ENCODE data around the gene LSM8. TPM values are rescaled to one million over a fixed set of nuclear protein-coding genes. Genes with fewer than 3 reads are reported as not detected.
"Not testable (repeated sequence)": the region's sequence is repeated elsewhere in the genome, so short reads cannot be mapped to it uniquely, and the experiment has no call there.

Gene LSM8
- 10 to 100 TPM; 23.3 to 26.0 (median 23.4) TPM for total RNA-seq
- long read RNA-seq, donor 1, transcript LSM8-201 (4 exons, 1,305 nt) = major isoform, 16 of 21 reads
- long read RNA-seq, donor 1, partial matches to known transcripts = 0 of 21 reads
- long read RNA-seq, donor 1, other reads (novel, unspliced or antisense) = 2 of 21 reads
- long read RNA-seq, donor 2, full-length matches to known transcripts = 29 of 30 reads
- long read RNA-seq, donor 2, partial matches to known transcripts = 0 of 30 reads
- long read RNA-seq, donor 2, other reads (novel, unspliced or antisense) = 1 of 30 reads

DNA sequence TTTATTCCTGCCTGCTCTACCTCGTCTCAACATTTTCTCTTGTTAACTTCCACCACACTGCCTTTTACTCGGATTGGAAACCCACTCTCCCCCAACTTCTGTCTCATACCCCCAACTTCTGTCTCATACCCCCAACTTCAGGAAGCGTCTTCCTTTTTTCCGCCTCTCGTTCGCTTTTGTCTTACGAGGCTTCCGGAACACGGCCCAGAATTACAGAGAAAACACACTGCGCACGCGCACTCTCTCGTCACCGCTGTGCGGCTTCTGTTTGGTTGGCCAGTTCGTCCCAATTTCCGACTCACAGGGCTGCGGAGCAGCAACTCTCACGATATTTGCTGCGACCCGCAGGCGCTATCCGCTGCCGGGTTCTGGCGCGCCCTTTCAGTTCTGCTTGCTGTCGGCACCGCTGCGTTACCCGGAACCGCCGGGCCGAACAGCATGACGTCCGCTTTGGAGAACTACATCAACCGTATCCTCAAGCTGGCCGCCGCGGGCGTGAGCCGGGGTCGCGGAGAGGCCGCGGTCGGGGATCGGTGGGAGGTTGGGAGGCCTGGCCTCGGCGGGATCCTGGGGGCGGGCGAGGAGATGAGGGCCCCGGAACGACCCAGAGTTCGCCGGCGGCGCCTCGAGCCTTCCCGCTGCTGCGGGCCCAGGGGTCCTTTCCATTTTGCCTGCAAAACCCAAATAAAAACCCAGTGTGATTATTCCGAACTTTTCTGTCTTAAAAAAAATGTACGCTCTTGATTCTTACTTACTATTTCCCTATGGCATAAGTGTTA, at the start of gene LSM8:
Gene LSM8 (plus strand): TSS at position 379 of the 779 bp plus-strand sequence. CDS start 60 bp downstream, at position 439.
- ATAC-seq (peak; percentile 100), DNase-seq (peak; percentile 97 to 98 (median 98))
- Histone ChIP-seq H3K36me3 (ENCODE audit: low read depth) (peaks cover 4% of the 10 kb centered on the region), H3K4me3 (peak within 1 kb of the TSS; percentile 74), H3K4me1 (ENCODE audit: low read depth) (peaks cover 20% of the 10 kb centered on the region), H3K9me3 (no peaks in the 10 kb centered on the region)
- intact Hi-C loops (cut with DNase I, micrococcal nuclease) = no loop called here
- TF ChIP-seq, protein P1, sequence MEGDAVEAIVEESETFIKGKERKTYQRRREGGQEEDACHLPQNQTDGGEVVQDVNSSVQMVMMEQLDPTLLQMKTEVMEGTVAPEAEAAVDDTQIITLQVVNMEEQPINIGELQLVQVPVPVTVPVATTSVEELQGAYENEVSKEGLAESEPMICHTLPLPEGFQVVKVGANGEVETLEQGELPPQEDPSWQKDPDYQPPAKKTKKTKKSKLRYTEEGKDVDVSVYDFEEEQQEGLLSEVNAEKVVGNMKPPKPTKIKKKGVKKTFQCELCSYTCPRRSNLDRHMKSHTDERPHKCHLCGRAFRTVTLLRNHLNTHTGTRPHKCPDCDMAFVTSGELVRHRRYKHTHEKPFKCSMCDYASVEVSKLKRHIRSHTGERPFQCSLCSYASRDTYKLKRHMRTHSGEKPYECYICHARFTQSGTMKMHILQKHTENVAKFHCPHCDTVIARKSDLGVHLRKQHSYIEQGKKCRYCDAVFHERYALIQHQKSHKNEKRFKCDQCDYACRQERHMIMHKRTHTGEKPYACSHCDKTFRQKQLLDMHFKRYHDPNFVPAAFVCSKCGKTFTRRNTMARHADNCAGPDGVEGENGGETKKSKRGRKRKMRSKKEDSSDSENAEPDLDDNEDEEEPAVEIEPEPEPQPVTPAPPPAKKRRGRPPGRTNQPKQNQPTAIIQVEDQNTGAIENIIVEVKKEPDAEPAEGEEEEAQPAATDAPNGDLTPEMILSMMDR (IDR thresholded peaks at IDR 0.05) = no peak

DNA sequence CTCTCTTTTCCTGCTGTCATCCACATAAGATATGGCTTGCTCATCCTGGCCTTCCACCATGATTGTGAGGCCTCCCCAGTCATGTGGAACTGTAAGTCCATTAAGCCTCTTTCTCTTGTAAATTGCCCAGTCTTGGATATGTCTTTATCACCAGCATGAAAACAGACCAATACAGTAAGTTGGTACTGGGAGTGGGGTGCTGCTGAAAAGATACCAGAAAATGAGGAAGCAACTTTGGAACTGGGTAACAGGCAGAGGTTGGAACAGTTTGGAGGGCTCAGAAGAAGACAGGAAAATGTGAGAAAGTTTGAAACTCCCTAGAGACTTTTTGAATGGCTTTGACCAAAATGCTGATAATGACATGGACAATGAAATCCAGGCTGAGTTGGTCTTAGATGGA, 49.5 kb upstream of the LSM8 start:
- ATAC-seq; DNase-seq; H3K36me3 ChIP-seq (ENCODE audit: low read depth); H3K4me1 ChIP-seq (ENCODE audit: low read depth); H3K9me3 ChIP-seq; H3K4me3 ChIP-seq; intact Hi-C loops (cut with DNase I, micrococcal nuclease): not testable (repeated sequence)

DNA sequence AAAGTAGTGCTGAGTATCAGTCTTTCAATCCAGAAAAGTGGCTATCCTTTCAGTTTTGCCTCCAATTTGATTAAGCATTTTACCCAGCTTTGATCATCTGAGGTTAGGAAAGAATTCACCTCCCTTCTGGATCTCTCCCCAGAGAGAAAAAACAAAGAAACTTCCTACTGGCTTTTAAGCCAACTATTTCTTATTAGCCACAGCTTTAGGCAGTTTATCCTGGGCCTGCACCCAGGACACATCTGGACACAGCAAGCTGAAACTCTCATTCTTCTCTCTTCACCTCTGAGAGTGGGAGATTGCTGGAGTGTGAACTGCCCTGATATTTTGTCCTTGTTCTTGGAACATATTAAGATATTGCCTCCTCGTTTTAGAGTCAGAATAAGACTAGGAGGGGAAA, 43.5 kb upstream of the LSM8 start:
- no peaks in the 10 kb centered on the region for H3K4me1 ChIP-seq (ENCODE audit: low read depth)
- H3K4me3 ChIP-seq = no peak overlapping the region
- DNase-seq (no peak), ATAC-seq (no peak)
- H3K9me3 ChIP-seq = no peaks in the 10 kb centered on the region
- intact Hi-C loops (cut with DNase I, micrococcal nuclease) = no loop called here
- H3K36me3 ChIP-seq (ENCODE audit: low read depth) = no peaks in the 10 kb centered on the region
- TF ChIP-seq, protein P1 (IDR thresholded peaks at IDR 0.05) = no peak

DNA sequence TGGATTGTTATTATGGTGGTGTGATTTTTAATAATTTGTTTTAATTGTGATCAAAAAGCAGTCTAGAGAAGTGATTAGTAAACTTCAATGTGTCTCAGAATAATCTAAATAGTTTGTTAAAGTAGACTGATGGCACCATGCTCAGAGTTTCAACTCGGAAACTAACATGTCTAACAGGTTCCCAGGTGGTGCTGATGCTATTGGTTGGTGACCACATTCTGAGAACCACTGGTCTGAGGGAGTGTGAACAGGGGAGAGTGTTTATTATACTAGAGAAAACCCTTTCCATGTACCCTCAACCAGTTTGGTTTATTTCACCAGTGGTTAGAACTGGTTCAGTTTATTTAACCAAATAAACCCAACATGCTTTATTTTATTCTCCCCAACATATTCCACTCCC, 42.0 kb upstream of the LSM8 start:
- H3K4me3 ChIP-seq = no peak overlapping the region
- TF ChIP-seq, protein P1 (IDR thresholded peaks at IDR 0.05) = no peak
- H3K36me3 ChIP-seq (ENCODE audit: low read depth) = no peaks in the 10 kb centered on the region
- ATAC-seq = no peak
- DNase-seq = no peak
- no peaks in the 10 kb centered on the region for H3K9me3 ChIP-seq
- intact Hi-C loops (cut with DNase I, micrococcal nuclease) = no loop called here
- H3K4me1 ChIP-seq (ENCODE audit: low read depth) = no peaks in the 10 kb centered on the region

DNA sequence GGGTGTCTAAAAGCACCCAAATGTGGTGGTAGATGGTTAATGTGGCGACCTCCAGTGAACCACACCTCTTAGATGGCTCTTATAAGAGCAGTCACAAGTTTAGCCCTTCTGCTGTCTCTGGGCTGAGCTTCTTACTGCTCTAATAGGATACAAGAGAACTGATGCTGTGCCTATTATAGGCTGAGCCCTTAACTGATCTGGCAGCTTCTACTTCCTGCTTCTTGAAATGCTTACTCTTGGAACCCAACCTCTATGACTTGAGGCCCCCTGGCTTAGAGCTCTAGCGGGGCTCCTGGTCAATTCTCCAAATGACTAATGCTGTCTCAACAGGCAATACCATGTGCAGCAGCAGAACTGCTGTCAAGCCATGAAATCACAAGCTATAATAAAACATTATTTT, 35.0 kb upstream of the LSM8 start:
- ATAC-seq (no peak), DNase-seq (no peak)
- Histone ChIP-seq H3K36me3 (ENCODE audit: low read depth) (no peaks in the 10 kb centered on the region), H3K9me3 (no peaks in the 10 kb centered on the region), H3K4me3 (no peak overlapping the region), H3K4me1 (ENCODE audit: low read depth) (no peaks in the 10 kb centered on the region)
- intact Hi-C loops (cut with DNase I, micrococcal nuclease) = no loop called here
- TF ChIP-seq, protein P1 (IDR thresholded peaks at IDR 0.05) = no peak

DNA sequence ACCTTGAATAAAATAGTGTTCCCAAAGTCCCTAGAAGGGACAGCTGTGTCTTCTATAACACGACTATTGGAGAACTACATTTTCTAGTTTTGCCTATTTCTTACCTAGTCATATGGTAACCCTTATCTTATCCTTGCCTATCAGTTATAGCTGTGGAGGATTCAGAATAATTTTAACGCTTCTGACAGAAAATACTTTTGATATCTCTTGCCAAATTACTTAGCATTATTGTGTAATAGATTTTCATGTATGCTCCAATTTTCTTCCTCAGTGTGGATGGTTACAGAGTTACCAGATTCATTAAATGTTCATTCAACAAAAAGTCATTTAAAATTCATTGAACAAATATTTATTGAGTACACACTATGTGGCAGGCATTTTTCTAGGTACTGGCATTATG, 34.6 kb upstream of the LSM8 start:
- TF ChIP-seq, protein P1 (IDR thresholded peaks at IDR 0.05) = no peak
- no peak for ATAC-seq
- H3K9me3 ChIP-seq = no peaks in the 10 kb centered on the region

More for the DNA sequence above, 34.6 kb upstream of the LSM8 start:
- no peaks in the 10 kb centered on the region for H3K4me1 ChIP-seq (ENCODE audit: low read depth)
- intact Hi-C loops (cut with DNase I, micrococcal nuclease) = no loop called here
- no peaks in the 10 kb centered on the region for H3K36me3 ChIP-seq (ENCODE audit: low read depth)
- H3K4me3 ChIP-seq = no peak overlapping the region
- DNase-seq = no peak
